HEK293 (cell line): ENCODE measurements around the gene STOML1.
A peak's percentile ranks its signal among the peaks of the same experiment; 100 is the strongest.

Experiments
- CTCF ChIA-PET: fragments of 350-600 bp; formaldehyde crosslinking; extraction: SDS; loops from one replicate; lab custom pipeline; 2021; ENCODE audit warnings: antibody characterized with exemption; lab: Yijun Ruan, JAX
- POLR2A ChIA-PET: fragments of 300-600 bp; formaldehyde crosslinking; extraction: SDS; loops from one replicate; lab custom pipeline; 2020; ENCODE audit warnings: antibody characterized with exemption, inconsistent platforms; lab: Yijun Ruan, JAX
- H3K27ac ChIP-seq: fragments of 200-500 bp; sonication (Bioruptor generic); 2 replicates; pipeline ENCODE4 v1.5.1; 2014; ENCODE audit warnings: low read depth, low read length, control low read depth, inconsistent platforms; ENCODE audit errors: extremely low read depth
- H3K36me3 ChIP-seq, 2 experiments: fragments of 200-500 bp in 1 of 2; sonication (Bioruptor generic) in 1 of 2; 1 replicate in 1 of 2; 2 replicates in 1 of 2; pipeline ENCODE4 v1.5.1; 2014 to 2017; ENCODE audit warnings: inconsistent platforms in 2 of 2, low read length in 2 of 2; ENCODE audit not compliant: control insufficient read depth in 2 of 2, insufficient read depth in 1 of 2
- H3K4me1 ChIP-seq: fragments of 200-500 bp; sonication (Bioruptor generic); 2 replicates; pipeline ENCODE4 v1.5.1; 2014; ENCODE audit warnings: mild to moderate bottlenecking, low read length, inconsistent platforms; ENCODE audit not compliant: control insufficient read depth, insufficient read depth
- H3K4me3 ChIP-seq: 2 replicates; pipeline ENCODE4 v1.5.1; 2011; ENCODE audit warnings: low read depth, mild to moderate bottlenecking, control low read depth, low read length, moderate library complexity
- H3K9me3 ChIP-seq: fragments of 200-500 bp; sonication (Bioruptor generic); 2 replicates; pipeline ENCODE4 v1.5.1; 2014; ENCODE audit warnings: low read depth, low read length, inconsistent platforms; ENCODE audit not compliant: control insufficient read depth, insufficient read depth
- EGR2 ChIP-seq: fragments of 450-650 bp; formaldehyde crosslinking; IDR thresholded peaks from 2 replicates; pipeline ENCODE4 v1.5.1; 2016; ENCODE audit warnings: low read depth, missing biosample characterization, missing genetic modification characterization
- GLI2 ChIP-seq: fragments of 450-650 bp; formaldehyde crosslinking; IDR thresholded peaks from 2 replicates; pipeline ENCODE4; 2017; ENCODE audit warnings: missing biosample characterization, missing genetic modification characterization, low read depth, borderline replicate concordance
- GLIS2 ChIP-seq: fragments of 450-650 bp; formaldehyde crosslinking; IDR thresholded peaks from 2 replicates; pipeline ENCODE4 v1.5.1; 2016; ENCODE audit warnings: missing biosample characterization, missing genetic modification characterization
- HOXC10 ChIP-seq: sonication (generic); formaldehyde crosslinking; IDR thresholded peaks from 2 replicates; pipeline ENCODE4 v1.8.1; 2023; ENCODE audit warnings: mild to moderate bottlenecking, missing genetic modification reagents
- KLF10 ChIP-seq: fragments of 450-650 bp; IDR thresholded peaks from 2 replicates; pipeline ENCODE4 v1.5.1; 2018; ENCODE audit warnings: missing biosample characterization, mild to moderate bottlenecking, missing genetic modification characterization
- WT1 ChIP-seq: fragments of 450-650 bp; formaldehyde crosslinking; IDR thresholded peaks from 2 replicates; pipeline ENCODE4 v1.5.1; 2016; ENCODE audit warnings: missing biosample characterization, missing genetic modification characterization
- ZBTB26 ChIP-seq: fragments of 450-650 bp; formaldehyde crosslinking; optimal IDR thresholded peaks from 2 replicates; pipeline ENCODE3; 2016; ENCODE audit warnings: missing biosample characterization, mild to moderate bottlenecking, missing genetic modification characterization
- ZEB2 ChIP-seq: fragments of 450-650 bp; formaldehyde crosslinking; IDR thresholded peaks from 2 replicates; pipeline ENCODE4 v1.5.1; 2016; ENCODE audit warnings: missing biosample characterization, missing genetic modification characterization
- ZFHX2 ChIP-seq: fragments of 450-650 bp; formaldehyde crosslinking; conservative IDR thresholded peaks from 2 replicates; pipeline ENCODE4 v1.5.1; 2016; ENCODE audit warnings: missing biosample characterization, missing genetic modification characterization
- ZNF155 ChIP-seq: fragments of 450-650 bp; formaldehyde crosslinking; IDR thresholded peaks from 2 replicates; pipeline ENCODE4 v1.5.1; 2016; ENCODE audit warnings: missing biosample characterization, missing genetic modification characterization
- ZNF16 ChIP-seq: fragments of 450-650 bp; formaldehyde crosslinking; IDR thresholded peaks from 2 replicates; pipeline ENCODE4 v1.5.1; 2016; ENCODE audit warnings: low read depth, missing biosample characterization, missing genetic modification characterization
- ZNF184 ChIP-seq: fragments of 450-650 bp; IDR thresholded peaks from 2 replicates; pipeline ENCODE4 v1.5.1; 2018; ENCODE audit warnings: missing biosample characterization, mild to moderate bottlenecking, missing genetic modification characterization
- ZNF19 ChIP-seq: fragments of 450-650 bp; formaldehyde crosslinking; IDR thresholded peaks from 2 replicates; pipeline ENCODE4; 2016; ENCODE audit warnings: missing biosample characterization, missing genetic modification characterization, low read depth
- ZNF221 ChIP-seq: fragments of 450-650 bp; formaldehyde crosslinking; IDR thresholded peaks from 2 replicates; pipeline ENCODE4 v1.5.1; 2017; ENCODE audit warnings: missing biosample characterization, missing genetic modification characterization, borderline replicate concordance
- ZNF223 ChIP-seq: fragments of 450-650 bp; formaldehyde crosslinking; IDR thresholded peaks from 2 replicates; pipeline ENCODE4 v1.5.1; 2016; ENCODE audit warnings: missing biosample characterization, missing genetic modification characterization
- ZNF24 ChIP-seq: fragments of 450-650 bp; formaldehyde crosslinking; IDR thresholded peaks from 2 replicates; pipeline ENCODE4 v1.5.1; 2016; ENCODE audit warnings: missing biosample characterization, missing genetic modification characterization
- ZNF280D ChIP-seq: fragments of 450-650 bp; formaldehyde crosslinking; IDR thresholded peaks from 2 replicates; pipeline ENCODE4 v1.5.1; 2016; ENCODE audit warnings: missing biosample characterization, missing genetic modification characterization
- ZNF350 ChIP-seq: fragments of 450-650 bp; formaldehyde crosslinking; IDR thresholded peaks from 2 replicates; pipeline ENCODE4 v1.5.0; 2017; ENCODE audit warnings: missing biosample characterization, mild to moderate bottlenecking, missing genetic modification characterization
- ZNF544 ChIP-seq: fragments of 450-650 bp; formaldehyde crosslinking; IDR thresholded peaks from 2 replicates; pipeline ENCODE4 v1.5.0; 2017; ENCODE audit warnings: missing biosample characterization, missing genetic modification characterization
- ZNF549 ChIP-seq: fragments of 450-650 bp; IDR thresholded peaks from 2 replicates; pipeline ENCODE4 v1.5.1; 2018; ENCODE audit warnings: missing biosample characterization, missing genetic modification characterization, mild to moderate bottlenecking, inconsistent platforms, moderate library complexity
- ZNF645 ChIP-seq: fragments of 450-650 bp; formaldehyde crosslinking; IDR thresholded peaks from 2 replicates; pipeline ENCODE4; 2016; ENCODE audit warnings: missing biosample characterization, missing genetic modification characterization
- ZNF677 ChIP-seq: fragments of 450-650 bp; IDR thresholded peaks from 2 replicates; pipeline ENCODE4 v1.5.0; 2018; ENCODE audit warnings: missing biosample characterization, mild to moderate bottlenecking, missing genetic modification characterization, moderate library complexity
- ZNF704 ChIP-seq: fragments of 450-650 bp; formaldehyde crosslinking; IDR thresholded peaks from 2 replicates; pipeline ENCODE4 v1.5.1; 2016; ENCODE audit warnings: missing biosample characterization, missing genetic modification characterization
- ZNF76 ChIP-seq: fragments of 450-650 bp; formaldehyde crosslinking; IDR thresholded peaks from 2 replicates; pipeline ENCODE4; 2016; ENCODE audit warnings: low read depth, missing biosample characterization, missing genetic modification characterization, borderline replicate concordance
- ZNF776 ChIP-seq: fragments of 450-650 bp; formaldehyde crosslinking; IDR thresholded peaks from 2 replicates; pipeline ENCODE4 v1.5.0; 2017; ENCODE audit warnings: missing biosample characterization, missing genetic modification characterization, borderline replicate concordance
- ZSCAN30 ChIP-seq: fragments of 450-650 bp; IDR thresholded peaks from 2 replicates; pipeline ENCODE4 v1.5.1; 2018; ENCODE audit warnings: missing biosample characterization, mild to moderate bottlenecking, missing genetic modification characterization, moderate library complexity

STOML1 gene

GRCh38 chr15:73957785-73958184 lies 34.3 kb downstream of the STOML1 start (continued):
- TF ChIP-seq GLI2 (tag by site-specific recombination) (no peak), HOXC10 (CRISPR knock-in tag) (no peak), ZNF350 (no peak), ZNF184 (tag by site-specific recombination) (no peak), ZNF76 (tag by site-specific recombination) (no peak)

- no peak overlapping the region for H3K27ac ChIP-seq
- TF ChIP-seq ZNF24 (tag by site-specific recombination) = no peak
- no peak for TF ChIP-seq ZEB2 (tag by site-specific recombination)
- TF ChIP-seq GLI2 (tag by site-specific recombination) = no peak
- no peak for TF ChIP-seq ZNF16 (tag by site-specific recombination)
- TF ChIP-seq ZNF677 (tag by site-specific recombination) = no peak
- no peak for TF ChIP-seq GLIS2
- TF ChIP-seq ZNF280D (tag by site-specific recombination) = no peak
- TF ChIP-seq KLF10 (tag by site-specific recombination) = no peak
- TF ChIP-seq ZBTB26 (tag by site-specific recombination) = no peak
- no peak for TF ChIP-seq ZNF645
- TF ChIP-seq ZNF155 = no peak
- TF ChIP-seq ZNF549 (tag by site-specific recombination) = no peak
- TF ChIP-seq, all 188 proteins: peak for 0
- POLR2A ChIA-PET = no interaction called here
- CTCF ChIA-PET = interaction anchor here (0.5 to 14.4 kb wide), 7 partner anchors 12 to 1498 kb away, joined by 3 to 276 read pairs (median 3); no protein-coding TSS in a partner anchor
- no peaks in the 10 kb centered on the region for H3K36me3 ChIP-seq
- H3K4me3 ChIP-seq = no peak overlapping the region
- no peaks in the 10 kb centered on the region for H3K4me1 ChIP-seq
- no peaks in the 10 kb centered on the region for H3K9me3 ChIP-seq
These were observed 34.8 kb downstream of the STOML1 start for GRCh38 chr15:73957276-73957675.

GRCh38 chr15:73956743-73957135 lies 35.4 kb downstream of the STOML1 start:
- no peaks in the 10 kb centered on the region for H3K36me3 ChIP-seq
- CTCF ChIA-PET = interaction anchor here (0.6 to 14.4 kb wide), 5 partner anchors 12 to 1497 kb away, joined by 3 to 276 read pairs (median 4); no protein-coding TSS in a partner anchor

More at GRCh38 chr15:73956743-73957135, 35.4 kb downstream of the STOML1 start:
- TF ChIP-seq ZNF704 (no peak), EGR2 (peak; percentile 30; the same call in 1 of the 2 replicates), ZNF223 (tag by site-specific recombination) (no peak), ZNF544 (tag by site-specific recombination) (no peak), ZNF19 (tag by site-specific recombination) (no peak), ZNF776 (tag by site-specific recombination) (no peak), ZFHX2 (peak; percentile 37; the same call in 1 of the 2 replicates), WT1 (tag by site-specific recombination) (no peak), ZSCAN30 (tag by site-specific recombination) (no peak), ZNF221 (no peak)
- no peak overlapping the region for H3K27ac ChIP-seq
- H3K4me1 ChIP-seq = peaks cover under 1% of the 10 kb centered on the region; the same call in 1 of the 2 replicates
- POLR2A ChIA-PET = no interaction called here
- H3K9me3 ChIP-seq = no peaks in the 10 kb centered on the region
- H3K4me3 ChIP-seq = no peak overlapping the region
